ENCODE data around the gene TGFB2.

- TF ChIP-seq, protein P1, sequence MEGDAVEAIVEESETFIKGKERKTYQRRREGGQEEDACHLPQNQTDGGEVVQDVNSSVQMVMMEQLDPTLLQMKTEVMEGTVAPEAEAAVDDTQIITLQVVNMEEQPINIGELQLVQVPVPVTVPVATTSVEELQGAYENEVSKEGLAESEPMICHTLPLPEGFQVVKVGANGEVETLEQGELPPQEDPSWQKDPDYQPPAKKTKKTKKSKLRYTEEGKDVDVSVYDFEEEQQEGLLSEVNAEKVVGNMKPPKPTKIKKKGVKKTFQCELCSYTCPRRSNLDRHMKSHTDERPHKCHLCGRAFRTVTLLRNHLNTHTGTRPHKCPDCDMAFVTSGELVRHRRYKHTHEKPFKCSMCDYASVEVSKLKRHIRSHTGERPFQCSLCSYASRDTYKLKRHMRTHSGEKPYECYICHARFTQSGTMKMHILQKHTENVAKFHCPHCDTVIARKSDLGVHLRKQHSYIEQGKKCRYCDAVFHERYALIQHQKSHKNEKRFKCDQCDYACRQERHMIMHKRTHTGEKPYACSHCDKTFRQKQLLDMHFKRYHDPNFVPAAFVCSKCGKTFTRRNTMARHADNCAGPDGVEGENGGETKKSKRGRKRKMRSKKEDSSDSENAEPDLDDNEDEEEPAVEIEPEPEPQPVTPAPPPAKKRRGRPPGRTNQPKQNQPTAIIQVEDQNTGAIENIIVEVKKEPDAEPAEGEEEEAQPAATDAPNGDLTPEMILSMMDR (IDR thresholded peaks at IDR 0.05; ENCODE audit: low read depth, low read length, missing input control) = no peak
- TF ChIP-seq, protein P2, sequence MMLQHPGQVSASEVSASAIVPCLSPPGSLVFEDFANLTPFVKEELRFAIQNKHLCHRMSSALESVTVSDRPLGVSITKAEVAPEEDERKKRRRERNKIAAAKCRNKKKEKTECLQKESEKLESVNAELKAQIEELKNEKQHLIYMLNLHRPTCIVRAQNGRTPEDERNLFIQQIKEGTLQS (IDR thresholded peaks at IDR 0.05) = no peak
These were observed 37.1 kb downstream of the TGFB2 start for GRCh38 chr1:218382261-218382660.

Data from liver (tissue), 3 donors.